ENCODE measurements around the gene LMNA.

GRCh38 chr1:156160000-156160742, 45.7 kb downstream of the LMNA start:
- no peak for TF ChIP-seq CTCF (conservative IDR thresholded peaks at IDR 0.05; ENCODE audit: low read length)
- TF ChIP-seq EZH2phosphoT487 (IDR thresholded peaks at IDR 0.05; ENCODE audit: borderline replicate concordance), result no peak

Data from Loucy (cell line).